HG03196 (cell line): ENCODE results near the gene GRIK3.
"Not testable (repeated sequence)": the region's sequence is repeated elsewhere in the genome, so short reads cannot be mapped to it uniquely, and the experiment has no call there.

ENCODE experiments used
- ATAC-seq: cut with Tn5 transposase; IDR thresholded peaks from one replicate; pipeline ENCODE4 v1.9.1; 2021; ENCODE audit not compliant: unreplicated experiment

The GRIK3 gene

DNA sequence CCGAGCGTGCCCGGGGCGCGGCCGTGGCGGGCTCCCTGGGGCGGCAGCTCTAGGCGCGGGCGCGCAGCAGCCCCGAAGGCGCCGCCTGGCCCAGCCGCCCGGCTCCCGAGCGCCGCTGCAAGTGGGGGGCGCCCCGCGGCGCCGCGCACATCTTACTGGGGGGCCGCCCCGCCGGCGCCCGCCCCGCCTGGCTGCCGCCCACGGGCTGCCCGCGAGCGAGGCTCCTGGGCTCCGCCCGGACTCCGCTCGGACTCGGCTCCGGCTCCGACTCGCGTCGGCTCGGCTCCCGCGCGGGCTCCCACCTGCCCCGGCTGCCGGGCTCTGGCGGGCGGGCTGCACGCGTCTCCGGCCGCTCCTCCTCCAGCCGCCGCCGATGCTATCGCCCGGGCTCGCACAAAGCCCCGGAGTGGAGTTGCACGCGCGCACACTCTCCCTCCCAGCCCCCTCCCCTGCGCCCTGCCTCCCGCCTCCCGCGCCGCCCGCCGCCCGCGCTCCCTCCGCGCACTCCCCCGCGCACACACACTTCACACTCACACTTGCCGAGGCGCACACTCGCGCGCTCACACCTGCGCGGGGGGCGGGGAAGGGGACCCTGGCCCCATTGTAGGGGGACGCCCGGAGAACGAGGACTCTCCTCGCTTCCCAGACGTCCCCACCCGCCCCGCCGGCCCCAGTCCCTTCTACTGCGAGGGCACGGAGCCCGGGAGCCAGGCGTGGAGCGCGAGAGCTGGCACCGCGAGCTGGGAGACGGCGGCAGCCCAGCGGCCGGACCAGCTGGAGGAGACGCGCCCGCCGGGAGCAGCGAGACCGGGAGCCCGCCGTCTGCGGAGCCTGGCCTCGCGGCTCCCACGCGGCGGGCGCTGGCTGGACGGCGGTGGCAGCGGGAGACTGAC, at the start of gene GRIK3:
TSS of gene GRIK3 (minus strand) at position 395 of the 893 bp plus-strand sequence. CDS start 407 bp downstream, outside the sequence.
- ATAC-seq: no peak

DNA sequence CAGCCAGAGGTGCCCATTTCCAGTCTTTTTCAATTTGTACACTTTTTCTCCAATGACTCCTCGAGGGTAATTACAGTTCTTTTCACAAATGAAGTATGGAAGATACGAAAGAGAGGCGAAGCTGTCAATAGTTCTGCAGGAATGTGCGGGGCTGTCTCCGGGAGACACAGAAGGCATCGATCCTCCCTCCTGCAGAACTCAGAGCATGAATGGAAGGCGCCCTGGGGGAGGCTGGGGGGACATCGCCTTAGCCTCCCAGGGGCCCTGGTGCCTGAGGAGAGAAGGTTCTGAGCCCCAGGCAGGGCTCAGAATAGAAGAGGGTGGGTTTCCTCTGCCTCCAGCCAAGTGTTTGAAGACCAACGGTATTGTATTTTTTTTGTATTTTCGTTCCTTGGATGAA, 49.7 kb upstream of the GRIK3 start:
- no peak for ATAC-seq

DNA sequence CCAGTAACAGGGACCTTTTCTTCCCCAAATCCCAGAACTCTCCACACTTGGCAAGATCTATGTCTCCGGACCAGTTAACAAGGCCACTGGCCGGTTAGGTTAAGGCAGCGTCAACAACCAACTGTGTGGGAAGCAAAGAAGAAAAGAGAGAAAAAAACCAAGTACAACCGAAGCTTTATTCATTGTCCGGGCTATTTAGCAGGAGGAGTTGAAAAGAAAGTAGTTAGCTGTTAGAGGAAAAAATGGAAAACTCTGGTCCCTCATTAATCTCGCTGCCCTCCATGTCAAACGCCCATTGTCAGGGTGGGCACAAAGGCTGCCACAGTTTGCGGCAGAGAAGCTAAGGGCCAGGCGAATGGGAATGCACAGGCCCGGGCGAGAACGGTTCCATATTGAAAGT, 49.3 kb upstream of the GRIK3 start:
- no peak for ATAC-seq

DNA sequence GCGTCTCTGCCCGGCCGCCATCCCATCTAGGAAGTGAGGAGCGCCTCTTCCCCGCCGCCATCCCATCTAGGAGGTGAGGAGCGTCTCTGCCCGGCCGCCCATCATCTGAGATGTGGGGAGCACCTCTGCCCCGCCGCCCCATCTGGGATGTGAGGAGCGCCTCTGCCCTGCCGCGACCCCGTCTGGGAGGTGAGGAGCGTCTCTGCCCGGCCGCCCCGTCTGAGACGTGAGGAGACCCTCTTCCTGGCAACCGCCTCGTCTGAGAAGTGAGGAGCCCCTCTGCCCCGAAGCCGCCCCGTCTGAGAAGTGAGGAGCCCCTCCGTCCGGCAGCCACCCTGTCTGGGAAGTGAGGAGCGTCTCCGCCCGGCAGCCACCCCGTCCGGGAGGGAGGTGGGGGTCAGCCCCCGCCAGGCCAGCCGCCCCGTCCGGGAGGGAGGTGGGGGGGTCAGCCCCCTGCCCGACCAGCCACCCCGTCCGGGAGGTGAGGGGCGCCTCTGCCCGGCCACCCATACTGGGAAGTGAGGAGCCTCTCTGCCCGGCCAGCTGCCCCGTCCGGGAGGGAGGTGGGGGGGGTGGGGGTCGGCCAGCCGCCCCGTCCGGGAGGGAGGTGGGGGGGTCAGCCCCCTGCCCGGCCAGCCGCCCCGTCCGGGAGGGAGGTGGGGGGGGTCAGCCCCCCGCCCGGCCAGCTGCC, 46.1 kb upstream of the GRIK3 start:
- ATAC-seq: not testable (repeated sequence)

DNA sequence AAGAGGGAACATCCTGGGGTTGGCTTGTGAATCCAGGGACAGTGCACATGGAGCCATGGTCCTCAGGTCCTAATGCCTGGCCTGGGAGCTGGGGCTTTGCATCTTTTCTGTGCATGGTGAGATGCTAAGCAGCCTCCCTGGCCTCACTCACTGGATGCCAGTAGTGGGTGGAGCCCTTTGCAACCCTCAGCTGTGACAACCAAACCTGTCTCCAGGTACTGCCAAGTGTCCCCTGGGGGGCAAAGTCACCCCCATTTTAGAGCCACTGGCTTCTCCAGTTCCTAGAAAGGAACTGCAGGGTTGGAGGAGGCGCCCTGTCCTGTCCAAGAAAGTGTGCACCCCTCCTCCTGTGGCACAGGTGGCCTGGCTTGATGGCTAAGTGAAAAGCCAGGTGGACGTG, 44.6 kb upstream of the GRIK3 start:
- no peak for ATAC-seq

DNA sequence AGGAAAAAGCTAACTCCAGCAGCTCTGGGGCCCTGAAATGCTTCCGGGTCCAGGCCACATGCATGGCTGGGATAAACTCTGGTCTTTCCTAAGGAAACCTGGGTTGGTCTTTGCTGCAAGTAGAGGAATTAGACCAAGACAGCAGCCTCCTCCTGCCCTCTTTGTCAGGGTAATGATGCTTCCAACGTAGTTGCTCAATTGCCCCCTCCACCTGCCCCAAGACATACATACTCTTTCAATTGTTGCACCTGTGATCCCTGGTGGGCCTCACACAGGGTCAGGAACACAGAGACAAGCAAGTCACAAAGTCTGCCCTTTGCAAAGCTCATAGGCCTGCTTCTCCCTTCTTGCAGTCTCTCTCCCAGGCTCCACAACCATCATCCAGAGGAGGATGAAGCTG, 41.9 kb upstream of the GRIK3 start:
- ATAC-seq: no peak

DNA sequence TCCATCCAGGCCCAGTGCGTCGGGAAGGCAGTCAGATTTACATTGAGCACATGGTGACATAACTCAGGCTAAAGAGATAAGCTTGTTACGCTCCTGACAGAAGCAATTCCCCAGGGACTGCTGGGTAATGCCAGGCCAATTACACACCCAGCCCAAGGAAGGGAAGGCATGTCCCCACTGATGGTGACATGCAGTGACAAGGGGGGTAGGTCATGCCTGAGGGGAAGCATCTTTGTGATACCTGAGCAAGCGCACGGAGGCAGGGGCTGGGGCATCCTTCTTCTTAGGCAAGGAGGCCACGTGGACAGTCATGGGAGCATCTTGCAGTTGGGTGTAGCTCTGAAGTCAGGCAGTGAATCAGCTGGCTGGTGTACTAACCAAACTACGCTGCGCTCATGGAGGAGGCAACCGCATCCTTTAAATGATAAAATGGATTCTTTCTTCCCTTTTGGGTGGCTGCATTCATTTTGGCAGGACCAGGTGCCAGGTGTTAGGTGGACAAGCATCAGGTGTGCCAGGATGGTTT, 39.6 kb upstream of the GRIK3 start:
- ATAC-seq: no peak

DNA sequence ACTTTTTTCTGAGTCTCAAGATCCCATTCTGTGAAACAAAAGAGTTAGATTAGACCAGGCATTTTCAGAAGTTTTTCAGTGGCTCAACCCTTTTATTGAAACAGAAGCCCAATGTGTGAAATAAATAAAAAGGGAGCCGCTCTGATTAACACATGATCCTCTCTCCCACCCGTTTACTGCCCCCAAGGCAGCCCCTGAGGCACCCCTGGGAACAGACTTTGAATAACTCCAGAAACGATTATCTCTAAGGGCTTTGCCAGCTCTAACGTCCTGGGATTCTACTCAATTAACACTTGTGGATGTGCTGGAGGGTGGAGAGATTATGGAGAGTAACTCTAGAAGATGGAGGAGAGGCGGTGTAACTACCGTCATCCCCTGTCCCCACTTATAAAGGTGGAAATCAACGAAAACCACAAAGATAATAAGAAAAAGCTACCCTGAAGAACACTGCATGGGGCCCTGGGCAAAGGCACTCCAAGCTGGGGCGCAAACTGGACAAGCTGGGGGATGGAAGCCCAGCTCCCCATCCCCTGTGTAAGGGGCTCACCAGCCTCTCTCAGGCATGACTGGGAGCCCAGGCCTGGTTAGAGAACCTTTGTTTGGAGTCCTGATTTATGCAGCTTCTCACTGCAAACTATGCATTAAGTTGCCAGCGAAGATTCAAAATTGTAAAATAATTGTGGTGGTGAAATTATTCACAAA, 39.0 kb upstream of the GRIK3 start:
- ATAC-seq: no peak

DNA sequence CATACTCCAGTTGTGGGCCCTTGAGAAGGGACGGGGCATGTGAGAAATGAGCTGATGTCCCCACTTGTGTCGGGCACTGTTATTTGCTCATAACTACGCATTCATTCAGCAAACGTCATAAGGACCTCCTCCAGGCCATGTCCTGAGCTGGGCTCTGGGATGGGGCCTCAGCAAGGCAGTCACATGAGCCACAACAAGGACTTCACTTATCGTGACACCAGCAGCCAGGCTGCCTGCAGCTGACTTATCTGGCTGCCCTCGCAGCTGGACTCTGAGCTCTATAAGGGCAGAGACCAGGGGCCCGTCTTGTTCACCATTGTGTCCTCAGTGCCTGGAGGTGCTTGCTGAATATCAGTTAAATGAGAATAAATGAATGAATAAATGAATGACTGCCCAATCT, 37.5 kb upstream of the GRIK3 start:
- ATAC-seq: no peak

DNA sequence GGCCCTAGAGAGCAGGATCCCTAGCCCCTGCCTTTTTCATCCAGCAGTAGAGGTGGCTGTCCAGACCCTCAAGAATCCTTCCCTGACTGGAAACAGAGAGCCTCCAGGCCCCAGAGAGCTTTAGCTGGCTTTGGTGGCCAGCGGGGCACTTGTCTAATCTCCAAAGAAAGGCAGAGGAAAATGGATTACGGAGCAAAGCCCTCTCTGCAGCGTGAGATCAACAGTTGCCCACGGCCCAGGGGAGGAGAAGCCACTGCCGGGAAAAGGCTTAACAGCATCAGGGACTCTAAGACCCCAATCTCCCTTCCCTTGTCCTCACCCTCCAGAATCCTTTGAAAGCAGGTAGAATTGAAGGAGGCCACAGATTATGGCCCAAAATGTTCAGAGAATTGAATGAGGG, 35.8 kb upstream of the GRIK3 start:
- no peak for ATAC-seq

DNA sequence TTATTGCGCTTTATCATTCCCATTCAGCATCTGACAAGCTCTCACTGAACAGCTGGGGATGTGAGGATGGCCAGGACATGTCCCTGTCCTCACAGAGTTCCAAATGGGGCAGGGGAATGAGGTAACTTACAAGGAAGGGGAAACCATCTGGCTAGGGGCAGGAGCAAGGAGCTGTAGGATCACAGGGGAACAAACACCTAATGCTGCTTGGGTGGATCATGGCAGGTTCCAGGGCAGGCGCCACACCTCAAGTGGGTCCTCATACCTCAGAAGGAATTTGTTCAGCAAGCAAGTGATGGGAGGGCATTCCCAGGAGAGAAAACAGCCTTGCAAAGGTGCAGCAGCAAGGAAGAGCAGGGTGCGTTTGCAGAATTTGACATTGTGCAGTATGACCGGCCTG, 35.1 kb upstream of the GRIK3 start:
- no peak for ATAC-seq

DNA sequence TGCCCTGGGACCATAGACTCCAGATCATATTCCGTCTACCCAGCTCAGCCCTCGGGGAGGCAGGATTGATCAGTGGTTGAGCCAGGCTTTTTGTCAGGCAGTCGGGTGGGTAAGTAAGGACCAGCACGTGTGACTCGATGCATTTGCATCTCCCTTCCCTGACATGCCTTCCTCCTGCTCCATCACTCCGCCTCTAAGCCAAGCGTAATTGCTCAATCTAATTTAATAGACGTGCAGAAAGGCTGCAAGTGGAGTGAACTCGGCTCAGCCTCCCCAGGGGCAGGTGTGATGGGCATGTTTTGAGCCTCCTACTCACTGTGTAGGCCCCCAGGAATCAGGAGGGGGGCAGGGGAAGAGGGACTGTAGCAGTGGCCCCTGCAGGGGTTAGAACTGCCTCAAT, 34.6 kb upstream of the GRIK3 start:
- no peak for ATAC-seq

DNA sequence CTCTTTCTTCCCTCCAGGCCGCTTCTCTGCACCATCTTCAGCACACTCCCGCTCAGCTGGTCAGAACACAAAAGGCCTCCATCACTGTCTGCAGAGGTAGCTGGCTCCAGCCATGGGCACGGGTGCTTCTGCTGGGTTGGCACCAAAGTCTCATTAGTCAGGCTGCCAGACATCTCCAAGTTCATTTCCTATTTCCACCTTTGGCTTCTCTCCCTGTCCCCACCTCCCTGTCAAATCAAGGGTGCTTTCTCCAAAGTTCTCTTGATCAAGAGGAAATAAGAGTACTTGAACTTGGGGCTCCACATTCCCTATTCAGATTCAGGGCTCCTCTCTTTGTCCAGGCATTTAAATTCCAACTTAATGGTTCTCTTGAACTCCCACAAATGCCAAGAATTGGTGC, 33.9 kb upstream of the GRIK3 start:
- no peak for ATAC-seq

DNA sequence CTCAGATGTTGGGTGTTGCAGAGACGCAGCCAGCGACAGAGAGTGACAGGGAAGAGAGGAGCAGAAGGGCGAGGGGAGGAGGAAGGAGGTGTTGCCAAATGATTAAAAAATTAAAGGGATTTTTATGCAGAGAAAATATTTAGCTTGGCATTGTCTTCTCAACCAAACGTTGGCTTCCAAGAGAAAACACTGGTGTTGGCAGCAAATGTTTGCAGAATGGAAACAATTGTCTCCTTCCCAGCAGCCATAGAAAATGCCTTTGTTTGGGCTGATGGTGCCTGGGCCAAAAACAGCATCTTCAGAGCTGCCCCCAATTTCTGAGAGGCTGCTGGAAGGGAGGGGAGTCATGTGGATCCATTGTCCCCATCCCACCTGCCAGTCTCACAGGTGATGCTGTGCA, 29.7 kb upstream of the GRIK3 start:
- ATAC-seq: no peak

DNA sequence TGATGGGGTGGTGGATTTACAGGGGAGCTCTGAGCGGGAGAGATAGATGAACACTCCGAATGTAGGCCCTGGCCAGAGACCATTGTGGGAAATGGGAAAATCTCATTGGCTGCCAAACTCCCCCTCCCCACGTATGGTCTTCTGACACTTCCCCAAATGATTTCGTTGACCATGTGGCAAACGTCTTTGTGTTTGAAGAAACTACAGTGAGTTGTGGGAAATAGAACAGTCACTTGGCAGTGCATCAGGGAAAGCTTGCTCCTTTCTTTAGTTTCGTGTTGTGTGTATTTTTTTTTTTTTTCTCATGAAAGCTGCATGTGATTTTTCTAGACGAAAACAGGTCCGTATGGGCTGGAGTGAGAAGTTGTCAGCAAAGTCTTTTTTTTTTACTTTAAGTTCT, 25.0 kb upstream of the GRIK3 start:
- no peak for ATAC-seq

DNA sequence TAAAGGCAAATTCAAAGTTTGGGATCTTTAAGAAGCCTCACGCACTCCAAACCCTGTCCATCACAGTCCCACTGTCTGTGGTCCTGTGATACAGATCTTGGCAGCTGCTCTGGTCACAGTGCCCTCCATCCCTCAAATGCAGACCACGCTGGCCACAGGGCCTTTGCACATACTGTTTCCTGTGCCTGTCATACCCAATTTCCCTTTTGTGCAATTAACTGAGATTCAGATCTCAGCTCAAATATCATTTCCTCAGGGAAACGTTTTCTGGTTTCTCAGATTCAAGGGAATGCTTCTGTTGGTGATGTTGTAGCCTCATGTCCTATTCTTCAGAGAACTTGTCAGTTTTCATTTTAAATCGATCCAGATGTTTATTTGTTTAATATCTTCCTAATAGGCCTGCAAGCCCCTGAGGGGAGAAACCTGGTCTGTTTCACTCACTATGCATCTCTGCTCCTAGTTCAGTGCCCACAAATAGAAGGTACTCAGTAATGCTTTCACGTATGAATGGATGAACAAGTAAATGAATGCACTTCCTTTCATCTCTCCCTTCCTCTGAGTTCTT, 24.2 kb upstream of the GRIK3 start:
- ATAC-seq: no peak

DNA sequence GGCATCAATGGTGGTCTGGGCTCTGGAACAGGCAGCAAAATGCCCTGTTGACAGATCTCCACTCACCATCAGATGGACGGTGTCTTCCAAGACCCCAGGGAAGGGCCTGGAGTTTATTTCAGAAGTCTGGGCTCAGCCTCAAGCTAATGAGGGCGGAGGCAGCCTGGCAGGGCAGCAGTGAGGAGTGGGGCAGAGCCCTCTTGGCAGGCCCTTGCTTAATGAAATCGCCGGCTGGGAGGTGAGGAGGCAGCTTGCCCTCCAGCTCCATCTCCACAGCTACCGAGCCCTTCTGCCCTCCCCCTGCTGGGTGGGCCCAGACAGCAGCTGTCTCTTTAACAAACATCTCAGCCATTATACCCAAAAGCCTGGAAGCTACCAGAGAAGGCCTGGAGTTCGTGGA, 22.0 kb upstream of the GRIK3 start:
- ATAC-seq: no peak

DNA sequence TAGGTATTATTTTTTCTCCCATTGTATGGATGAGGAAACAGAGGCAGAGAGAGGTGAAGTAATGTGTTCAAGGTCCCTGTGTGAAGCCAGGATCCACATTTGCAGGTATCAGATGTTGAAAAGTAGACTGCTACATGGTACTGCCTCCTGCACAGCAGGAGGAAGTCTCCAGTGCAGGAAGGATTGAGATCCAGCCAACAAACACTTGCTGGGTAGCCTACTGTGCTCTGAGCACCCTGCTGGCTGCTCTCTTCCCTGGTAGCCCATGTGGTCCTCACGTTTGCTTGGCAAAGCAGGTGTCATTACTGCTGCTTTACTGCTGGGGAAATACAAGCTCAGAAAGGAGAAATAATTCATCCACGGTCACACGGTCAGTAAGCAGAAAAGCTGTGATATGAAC, 21.3 kb upstream of the GRIK3 start:
- ATAC-seq: no peak

DNA sequence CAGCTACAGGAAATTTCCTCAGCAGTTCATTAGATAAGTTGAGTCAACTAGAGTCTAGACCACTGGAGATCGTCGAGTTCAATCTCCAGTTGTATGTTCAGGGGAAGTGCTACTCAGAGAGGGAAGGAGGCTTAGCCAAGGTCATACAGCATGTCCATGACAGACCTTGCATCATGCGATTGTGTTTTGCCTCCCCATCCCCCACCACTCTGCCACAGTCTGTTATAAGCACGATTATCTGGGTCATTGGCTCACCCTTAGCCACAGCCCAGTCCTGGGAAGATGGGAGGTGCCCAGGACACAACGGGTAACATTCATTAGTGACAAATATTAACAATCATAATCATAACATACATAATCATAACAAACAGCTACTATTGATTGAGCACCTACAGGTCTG, 18.9 kb upstream of the GRIK3 start:
- ATAC-seq: no peak

DNA sequence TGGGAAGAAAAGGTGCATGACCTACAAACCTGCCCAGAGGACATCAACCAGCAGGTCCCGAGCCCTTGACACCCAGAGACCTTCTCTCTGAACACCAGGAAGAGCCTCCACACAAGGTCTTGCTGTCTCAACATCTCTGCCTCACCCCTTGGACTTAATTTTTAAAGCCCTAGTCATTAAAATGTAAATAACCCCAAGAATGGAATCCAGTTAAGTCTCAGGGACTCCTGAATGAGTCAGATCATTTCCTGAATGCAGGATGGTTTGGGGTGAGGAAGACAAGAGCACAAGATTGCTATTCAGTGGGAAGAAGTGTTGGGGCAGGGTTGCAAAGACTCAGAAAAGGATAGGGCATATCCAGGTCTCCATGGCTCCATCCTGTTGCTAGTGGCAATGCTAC, 17.8 kb upstream of the GRIK3 start:
- no peak for ATAC-seq

DNA sequence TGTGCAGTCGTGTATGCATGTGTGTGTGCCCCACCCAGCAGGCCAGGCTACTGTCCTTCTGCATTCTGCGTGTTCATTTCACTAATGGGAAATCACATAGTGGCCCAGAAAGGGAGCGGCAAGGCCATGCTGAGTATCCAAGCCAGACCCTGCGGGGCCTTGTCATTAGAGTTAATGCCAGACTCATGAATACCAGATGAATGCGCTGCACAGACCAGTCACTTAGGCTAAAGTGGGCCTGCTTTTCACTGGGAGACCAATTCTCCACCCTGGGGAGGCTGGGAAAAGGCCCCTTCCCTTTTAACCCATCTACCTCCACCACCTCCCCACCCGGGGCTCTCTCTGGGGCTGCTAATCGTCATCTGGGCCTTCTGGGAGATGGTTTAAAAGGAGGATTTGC, 17.0 kb upstream of the GRIK3 start:
- ATAC-seq: no peak
